HCT116 (cell line): Measurements from ENCODE around the gene ATP1A4.

ENCODE experiments used
- CTCF ChIP-seq, 3 experiments: fragments of 200-600 bp in 1 of 3; sonication (generic) in 1 of 3; IDR thresholded peaks in 2 of 3; conservative IDR thresholded peaks in 1 of 3; 2 replicates each; pipeline ENCODE4 v1.5.1; 2012 to 2017; ENCODE audit warnings: low read depth in 2 of 3, low read length in 2 of 3, antibody characterized with exemption in 1 of 3, borderline replicate concordance in 1 of 3, control low read depth in 1 of 3, mild to moderate bottlenecking in 1 of 3, mixed read lengths in 1 of 3, mixed run types in 1 of 3, moderate library complexity in 1 of 3; ENCODE audit not compliant: insufficient read depth in 1 of 3
- EZH2phosphoT487 ChIP-seq: fragments of 200-600 bp; IDR thresholded peaks from 2 replicates; pipeline ENCODE4 v1.6.1; 2018; ENCODE audit warnings: antibody characterized with exemption, borderline replicate concordance
- MAX ChIP-seq: IDR thresholded peaks from 2 replicates; pipeline ENCODE4 v1.6.1; 2012
- POLR2A ChIP-seq: IDR thresholded peaks from 2 replicates; pipeline ENCODE4 v1.7.0; 2011; ENCODE audit warnings: borderline replicate concordance; ENCODE audit not compliant: insufficient read depth, insufficient read length; ENCODE audit errors: extremely low read depth
- POLR2AphosphoS5 ChIP-seq: IDR thresholded peaks from 2 replicates; pipeline ENCODE4 v1.6.1; 2011; ENCODE audit warnings: mild to moderate bottlenecking, low read depth, low read length, moderate library complexity
- SP1 ChIP-seq: IDR thresholded peaks from 2 replicates; pipeline ENCODE4 v1.6.1; 2012; ENCODE audit warnings: low read depth
- SRF ChIP-seq: IDR thresholded peaks from 2 replicates; pipeline ENCODE4 v1.6.1; 2012; ENCODE audit warnings: low read depth
- TCF7L2 ChIP-seq: IDR thresholded peaks from 2 replicates; pipeline ENCODE4 v1.7.0; 2011; ENCODE audit warnings: borderline replicate concordance, inconsistent platforms; ENCODE audit not compliant: insufficient read depth, insufficient read length; ENCODE audit errors: extremely low read depth
- YY1 ChIP-seq: IDR thresholded peaks from 2 replicates; pipeline ENCODE4 v1.6.1; 2011; ENCODE audit warnings: low read length, low read depth, moderate library complexity, mild to moderate bottlenecking; ENCODE audit not compliant: insufficient replicate concordance; ENCODE audit errors: extremely low read depth
- ZFX ChIP-seq: fragments of 450-650 bp; IDR thresholded peaks from 2 replicates; pipeline ENCODE4 v1.6.1; 2017
- ZNF274 ChIP-seq: fragments of 200-500 bp; sonication (Bioruptor generic); IDR thresholded peaks from 2 replicates; pipeline ENCODE4 v1.6.1; 2014; ENCODE audit warnings: mild to moderate bottlenecking, low read depth, low read length, inconsistent platforms

DNA sequence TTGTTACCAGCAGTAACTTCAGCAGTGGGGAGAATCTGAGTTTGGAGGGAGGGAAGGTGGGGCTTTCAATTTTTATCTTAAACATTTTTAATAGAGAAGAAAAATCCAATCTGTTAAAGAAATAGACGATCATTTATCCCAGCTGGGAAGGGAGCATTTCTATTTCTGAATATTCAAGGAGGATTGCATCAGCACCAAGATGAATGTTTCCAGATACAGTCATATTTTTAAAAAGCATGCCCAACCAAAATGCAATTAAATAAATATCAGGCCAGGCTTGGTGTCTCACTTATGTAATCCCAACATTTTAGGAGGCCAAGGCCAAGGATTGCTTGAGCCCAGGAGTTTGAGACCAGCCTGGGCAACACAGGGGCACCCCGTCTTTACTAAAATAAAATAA is 1.7 kb upstream of the ATP1A4 start:
- TF ChIP-seq CTCF (IDR thresholded peaks at IDR 0.05 in 2 of 3, conservative IDR thresholded peaks at IDR 0.05 in 1 of 3; ENCODE audit: borderline replicate concordance in 1 of 3, insufficient read depth in 1 of 3, low read depth in 2 of 3, low read length in 2 of 3) (no peak), TCF7L2 (no peak), POLR2AphosphoS5 (no peak), POLR2A (no peak), ZNF274 (no peak), SRF (no peak), EZH2phosphoT487 (no peak), SP1 (no peak), YY1 (no peak), ZFX (no peak), MAX (no peak)
